NT2/D1 (cell line): ENCODE data around the gene EIF5.
"Not testable (repeated sequence)": the region's sequence is repeated elsewhere in the genome, so short reads cannot be mapped to it uniquely, and the experiment has no call there.

Source experiments
- DNase-seq: peaks from one replicate; pipeline ENCODE4 v3.0.0-alpha.2; 2011; ENCODE audit warnings: low read depth, low spot score
- H3K27me3 ChIP-seq: 2 replicates; pipeline ENCODE4 v1.6.0; 2011; ENCODE audit warnings: mild to moderate bottlenecking; ENCODE audit not compliant: insufficient read length, insufficient read depth
- H3K36me3 ChIP-seq: 2 replicates; pipeline ENCODE4 v1.6.1; 2011; ENCODE audit warnings: mild to moderate bottlenecking, low read length, mixed read lengths; ENCODE audit not compliant: insufficient read depth, insufficient read length
- H3K4me1 ChIP-seq: 2 replicates; pipeline ENCODE4 v1.5.1; 2011; ENCODE audit not compliant: insufficient read depth, insufficient read length
- H3K4me3 ChIP-seq: 2 replicates; pipeline ENCODE4 v1.5.1; 2011; ENCODE audit warnings: low read depth; ENCODE audit not compliant: insufficient read length
- H3K9ac ChIP-seq: 2 replicates; pipeline ENCODE4 v1.6.0; 2011; ENCODE audit warnings: low read depth; ENCODE audit not compliant: insufficient read length
- H3K9me3 ChIP-seq: 2 replicates; pipeline ENCODE4 v1.5.1; 2011; ENCODE audit warnings: mild to moderate bottlenecking, low read length; ENCODE audit not compliant: insufficient read depth
- SUZ12 ChIP-seq: IDR thresholded peaks from 2 replicates; pipeline ENCODE4 v1.6.1; 2011; ENCODE audit not compliant: insufficient read length, insufficient read depth; ENCODE audit errors: extremely low read depth
- YY1 ChIP-seq: IDR thresholded peaks from 2 replicates; pipeline ENCODE4 v1.6.1; 2011; ENCODE audit not compliant: insufficient read length, insufficient read depth
- ZNF274 ChIP-seq: IDR thresholded peaks from 2 replicates; pipeline ENCODE4 v1.6.1; 2011; ENCODE audit warnings: mild to moderate bottlenecking, low read depth, low read length

EIF5 gene

DNA sequence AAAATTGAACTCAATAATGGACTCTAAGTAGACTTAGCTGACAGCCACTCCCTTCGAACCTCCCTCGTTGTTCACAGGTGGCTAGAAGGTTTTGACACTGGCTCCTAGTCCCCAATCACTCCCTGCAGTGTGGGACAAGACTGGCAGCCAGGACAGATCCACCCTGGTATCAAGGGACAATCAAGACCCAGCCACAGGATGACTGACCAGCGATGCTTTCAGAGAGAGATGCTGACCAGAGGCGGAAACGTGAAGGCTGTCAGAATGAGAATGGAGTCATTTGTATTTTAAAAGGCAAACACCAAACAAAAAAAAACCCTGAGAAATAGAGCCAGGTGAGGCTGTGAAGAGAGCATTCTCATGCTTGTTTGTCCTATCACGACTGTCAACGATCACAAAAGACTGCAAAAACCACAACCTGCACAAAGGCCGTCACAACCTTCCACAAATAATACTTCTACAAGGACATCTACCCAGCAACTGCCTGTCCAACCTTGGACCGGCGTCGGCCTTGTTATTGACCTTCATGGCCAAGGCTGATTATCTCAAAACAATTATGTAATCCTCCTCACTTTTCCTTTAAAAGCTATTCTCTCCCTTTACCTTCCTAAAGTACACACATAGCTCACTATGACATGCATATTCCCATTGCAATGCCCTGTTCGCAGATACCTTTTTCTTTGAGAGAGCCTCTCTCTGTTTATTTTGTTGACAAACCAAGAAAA lies 13.2 kb downstream of the EIF5 start:
- Histone ChIP-seq H3K9ac (no peak overlapping the region), H3K4me1 (no peaks in the 10 kb centered on the region), H3K36me3 (peaks cover 22% of the 10 kb centered on the region), H3K27me3 (no peaks in the 10 kb centered on the region), H3K9me3 (no peaks in the 10 kb centered on the region), H3K4me3 (no peak overlapping the region)
- no peak for TF ChIP-seq SUZ12
- no peak for TF ChIP-seq YY1
- no peak for TF ChIP-seq ZNF274
- DNase-seq, result no peak

DNA sequence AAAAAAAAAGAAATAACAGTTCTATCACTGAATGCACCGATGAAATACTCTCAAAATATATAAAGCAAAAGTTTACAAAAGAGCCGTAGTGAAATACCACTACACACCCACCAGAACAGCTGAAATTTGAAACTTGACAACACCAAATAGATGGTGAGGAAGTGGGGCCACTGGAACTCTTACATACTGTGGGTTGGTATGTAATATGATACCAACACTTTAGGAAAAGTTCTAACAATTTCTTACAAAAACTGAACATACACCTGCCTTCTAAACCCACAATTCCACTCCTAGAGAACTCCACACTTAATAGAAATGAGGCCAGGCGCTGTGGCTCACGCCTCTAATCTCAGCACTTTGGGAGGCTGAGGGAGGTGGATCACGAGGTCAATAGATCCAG lies 14.1 kb downstream of the EIF5 start:
- no peaks in the 10 kb centered on the region for H3K27me3 ChIP-seq
- no peaks in the 10 kb centered on the region for H3K4me1 ChIP-seq
- no peak overlapping the region for H3K9ac ChIP-seq
- no peak overlapping the region for H3K4me3 ChIP-seq
- TF ChIP-seq ZNF274 (no peak), SUZ12 (no peak), YY1 (no peak)
- no peaks in the 10 kb centered on the region for H3K9me3 ChIP-seq
- peaks cover 13% of the 10 kb centered on the region for H3K36me3 ChIP-seq
- DNase-seq, result no peak

DNA sequence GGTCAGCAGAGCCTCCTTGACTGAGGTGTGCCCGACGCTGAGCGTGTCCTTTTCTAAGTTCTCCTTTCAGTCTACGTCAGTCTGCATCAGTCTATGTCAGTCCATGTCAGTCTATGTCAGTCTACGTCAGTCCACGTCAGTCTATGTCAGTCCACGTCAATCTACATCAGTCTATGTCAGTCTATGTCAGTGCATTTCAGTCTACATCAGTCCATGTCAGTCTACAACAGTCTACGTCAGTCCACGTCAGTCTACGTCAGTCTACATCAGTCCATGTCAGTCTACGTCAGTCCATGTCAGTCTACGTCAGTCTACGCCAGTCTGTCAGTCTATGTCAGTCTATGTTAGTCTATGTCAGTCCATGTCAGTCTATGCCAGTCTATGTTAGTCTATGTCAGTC lies 15.9 kb downstream of the EIF5 start:
- no peaks in the 10 kb centered on the region for H3K27me3 ChIP-seq
- H3K4me1 ChIP-seq, result peaks cover 3% of the 10 kb centered on the region
- H3K36me3 ChIP-seq, result no peaks in the 10 kb centered on the region
- TF ChIP-seq YY1 (no peak), SUZ12 (no peak), ZNF274 (no peak)
- H3K4me3 ChIP-seq, result no peak overlapping the region
- no peak for DNase-seq
- no peaks in the 10 kb centered on the region for H3K9me3 ChIP-seq
- H3K9ac ChIP-seq, result no peak overlapping the region

DNA sequence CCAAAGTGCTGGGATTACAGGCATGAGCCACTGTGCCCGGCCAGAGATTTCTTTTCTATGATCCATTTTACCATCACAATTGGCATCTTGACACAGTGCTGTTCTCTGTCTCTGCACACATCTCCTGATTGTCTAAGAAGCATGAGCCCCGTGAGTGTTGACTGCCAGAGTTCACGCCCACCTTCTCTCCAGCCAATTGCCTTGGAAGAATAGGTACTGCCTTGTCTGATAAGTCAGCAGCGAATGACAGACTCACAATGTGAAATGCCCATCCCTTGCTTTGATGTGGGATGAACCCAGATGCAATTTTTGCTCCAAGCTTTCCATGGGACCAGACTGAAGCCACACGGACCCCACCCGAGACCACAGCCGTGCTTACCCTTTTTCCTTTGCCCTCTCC lies 19.3 kb downstream of the EIF5 start:
- TF ChIP-seq SUZ12 (no peak), YY1 (no peak)
- Histone ChIP-seq H3K9me3 (no peaks in the 10 kb centered on the region), H3K27me3 (no peaks in the 10 kb centered on the region), H3K36me3 (no peaks in the 10 kb centered on the region), H3K4me3 (no peak overlapping the region), H3K4me1 (peaks cover 11% of the 10 kb centered on the region), H3K9ac (no peak overlapping the region)
- no peak for DNase-seq

GRCh38 chr14:103354141-103354540 lies 20.1 kb downstream of the EIF5 start:
- Histone ChIP-seq H3K4me1 (peaks cover 11% of the 10 kb centered on the region), H3K9ac (no peak overlapping the region), H3K4me3 (no peak overlapping the region), H3K27me3 (no peaks in the 10 kb centered on the region), H3K36me3 (no peaks in the 10 kb centered on the region), H3K9me3 (no peaks in the 10 kb centered on the region)
- no peak for DNase-seq
- TF ChIP-seq SUZ12 (no peak), ZNF274 (no peak), YY1 (no peak)

DNA sequence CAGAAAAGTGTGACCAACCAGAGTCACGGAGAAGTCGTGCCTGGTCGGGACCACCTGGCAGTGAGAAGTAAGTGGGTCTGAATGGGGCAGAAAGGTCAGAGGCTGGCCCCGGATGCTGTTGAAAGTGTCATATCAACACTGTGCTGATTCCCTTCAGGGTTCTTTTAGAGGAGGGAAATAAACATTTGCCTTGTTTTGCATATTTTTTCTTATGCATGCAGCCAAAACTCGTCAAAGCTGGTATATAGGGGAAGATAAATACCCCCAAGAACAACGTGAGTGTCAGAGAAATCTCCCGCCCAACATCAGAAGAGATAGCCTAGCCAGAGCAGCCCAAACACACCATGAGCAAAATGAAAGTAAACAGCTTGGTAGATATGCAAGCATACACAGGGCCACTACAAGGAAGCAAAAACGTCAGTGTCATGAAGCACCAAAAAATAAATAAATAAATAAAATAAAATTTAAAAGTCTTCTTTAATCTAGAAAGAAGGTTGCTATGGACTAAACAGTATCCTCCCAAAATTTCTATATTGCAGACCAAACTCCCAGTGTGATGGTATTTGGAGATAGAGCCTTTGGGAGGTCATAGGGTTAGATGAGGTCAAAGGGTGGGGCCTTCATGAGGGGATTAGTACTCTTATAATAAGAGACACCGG lies 22.1 kb downstream of the EIF5 start:
- H3K27me3 ChIP-seq, result no peaks in the 10 kb centered on the region
- no peak overlapping the region for H3K9ac ChIP-seq
- H3K36me3 ChIP-seq, result no peaks in the 10 kb centered on the region
- no peaks in the 10 kb centered on the region for H3K9me3 ChIP-seq
- no peak overlapping the region for H3K4me3 ChIP-seq
- no peak for DNase-seq
- TF ChIP-seq ZNF274, result no peak
- TF ChIP-seq SUZ12, result no peak
- TF ChIP-seq YY1, result no peak
- peaks cover 11% of the 10 kb centered on the region for H3K4me1 ChIP-seq

- H3K36me3 ChIP-seq, H3K9me3 ChIP-seq, H3K27me3 ChIP-seq, H3K4me3 ChIP-seq, DNase-seq, H3K9ac ChIP-seq: not testable (repeated sequence)
- H3K4me1 ChIP-seq, result peaks cover 11% of the 10 kb centered on the region
Observed at GRCh38 chr14:103357552-103357951, 23.5 kb downstream of the EIF5 start.

- TF ChIP-seq SUZ12, result no peak
- TF ChIP-seq ZNF274, result no peak
- Histone ChIP-seq H3K9ac (no peak overlapping the region), H3K9me3 (peaks cover 11% of the 10 kb centered on the region; the same call in 1 of the 2 replicates), H3K36me3 (no peaks in the 10 kb centered on the region), H3K4me3 (no peak overlapping the region), H3K4me1 (peaks cover 4% of the 10 kb centered on the region), H3K27me3 (no peaks in the 10 kb centered on the region)
- DNase-seq, result no peak
Observed at GRCh38 chr14:103360548-103360947, 26.5 kb downstream of the EIF5 start.
